K562 (cell line): ENCODE data around the gene ENTR1. TPM values are rescaled to one million over a fixed set of nuclear protein-coding genes. Genes with fewer than 3 reads are reported as not detected.
A peak's percentile ranks its signal among the peaks of the same experiment; 100 is the strongest.

Experiments
- CBX3 ChIP-seq, 2 experiments: IDR thresholded peaks; 1 replicate in 1 of 2; 2 replicates in 1 of 2; pipeline ENCODE4 v1.6.1; 2012; ENCODE audit warnings: inconsistent platforms in 2 of 2, low read length in 2 of 2, borderline replicate concordance in 1 of 2, control low read depth in 1 of 2
- E2F8 ChIP-seq: fragments of 450-650 bp; IDR thresholded peaks from 2 replicates; pipeline ENCODE4 v1.7.1; 2018; ENCODE audit warnings: mild to moderate bottlenecking, low read depth; ENCODE audit not compliant: partially characterized antibody
- GATAD2A ChIP-seq: fragments of 450-650 bp; IDR thresholded peaks from 2 replicates; pipeline ENCODE4 v1.6.1; 2017
- HINFP ChIP-seq: fragments of 450-650 bp; conservative IDR thresholded peaks from 2 replicates; pipeline ENCODE4 v1.6.1; 2016; ENCODE audit warnings: missing genetic modification characterization, low read depth, mild to moderate bottlenecking, control low read depth, missing compliant biosample characterization
- HMGN3 ChIP-seq: IDR thresholded peaks from 2 replicates; pipeline ENCODE4 v1.6.1; 2011; ENCODE audit warnings: borderline replicate concordance, low read depth, mild to moderate bottlenecking, mixed read lengths, low read length; ENCODE audit not compliant: insufficient read length; ENCODE audit errors: extremely low read depth
- ILF3 ChIP-seq: fragments of 450-650 bp; IDR thresholded peaks from 2 replicates; pipeline ENCODE4 v1.6.1; 2018; ENCODE audit warnings: antibody characterized with exemption, mild to moderate bottlenecking, moderate library complexity, borderline replicate concordance
- KLF13 ChIP-seq: fragments of 450-650 bp; IDR thresholded peaks from 2 replicates; pipeline ENCODE4 v1.6.1; 2016; ENCODE audit warnings: missing genetic modification characterization, low read depth, mild to moderate bottlenecking, missing compliant biosample characterization, moderate library complexity, borderline replicate concordance
- MLX ChIP-seq, 2 experiments: fragments of 450-650 bp in 1 of 2; sonication (generic) in 1 of 2; formaldehyde crosslinking; conservative IDR thresholded peaks; 2 replicates each; pipeline versions ENCODE4 v1.4.0 to v1.8.1; 2020 to 2022; ENCODE audit warnings: mild to moderate bottlenecking in 1 of 2, missing genetic modification reagents in 1 of 2
- SMAD1 ChIP-seq: fragments of 150-350 bp; IDR thresholded peaks from 2 replicates; pipeline ENCODE4 v1.6.1; 2014; ENCODE audit warnings: low read length, low read depth; ENCODE audit not compliant: partially characterized antibody
- TEAD2 ChIP-seq: fragments of 450-650 bp; IDR thresholded peaks from 2 replicates; pipeline ENCODE4 v1.6.1; 2016; ENCODE audit warnings: missing genetic modification characterization, control low read depth, missing compliant biosample characterization
- THAP7 ChIP-seq: fragments of 250-450 bp; sonication (Bioruptor Pico); IDR thresholded peaks from 2 replicates; pipeline ENCODE4 v1.5.0; 2021
- UBTF ChIP-seq, 2 experiments: IDR thresholded peaks; 2 replicates each; pipeline ENCODE4 v1.6.1; 2012; ENCODE audit warnings: improper control_type of control experiment in 2 of 2, low read depth in 2 of 2, low read length in 2 of 2, borderline replicate concordance in 1 of 2
- YY1 ChIP-seq, 3 experiments: IDR thresholded peaks; 2 replicates each; pipeline ENCODE4 v1.6.1; 2011; ENCODE audit warnings: low read length in 2 of 3, mild to moderate bottlenecking in 2 of 3, moderate library complexity in 2 of 3, borderline replicate concordance in 1 of 3, control low read depth in 1 of 3, low read depth in 1 of 3; ENCODE audit not compliant: insufficient read depth in 3 of 3, insufficient replicate concordance in 2 of 3, control insufficient read depth in 1 of 3, insufficient read length in 1 of 3; ENCODE audit errors: extremely low read depth in 1 of 3
- polyA plus RNA-seq, 8 experiments: library from polyadenylated mRNA; depleted of rRNA in 4 of 8; stranded (reverse) in 5 of 8; unstranded in 3 of 8; fragments of >200 nt; fragmentation: Nextera tagmentation in 2 of 8; fragmentation: Illumina TruSeq in 1 of 8; extraction: Ambion mirVana in 2 of 8; extraction: Trizol in 1 of 8; gene quantifications; 2 replicates each; pipeline versions ENCODE4 v1.2.1 to v1.2.3, GENCODE V29; 2011 to 2014; ENCODE audit warnings: inconsistent platforms in 1 of 8, missing spikeins in 1 of 8
- total RNA-seq, 7 experiments: library from RNA; depleted of rRNA in 6 of 7; stranded (reverse); fragments of >200 nt in 6 of 7; fragmentation: Illumina TruSeq in 2 of 7; extraction: Trizol in 2 of 7; gene quantifications; 2 replicates each; pipeline versions ENCODE4 v1.2.1 to v1.2.3, GENCODE V29; 2011 to 2021; ENCODE audit warnings: low replicate concordance in 1 of 7

Gene ENTR1
- total and polyA plus RNA-seq, 9 of the 15 experiments (the other 6 are each of a cell fraction or from before 2014, with no cell fraction given), result 6.7 to 106 (median 72.6) TPM

- TF ChIP-seq UBTF (IDR thresholded peaks at IDR 0.05; ENCODE audit: borderline replicate concordance in 1 of 2, low read depth in 2 of 2, low read length in 2 of 2) (peak in 1 of 2 experiments; percentile 54; a peak in 1 of 4 replicates), MLX (CRISPR knock-in tag; conservative IDR thresholded peaks at IDR 0.05) (0 out of 4 replicates have a peak, but pooled peaks of 1 of the 2 experiments have one; percentile 76), THAP7 (peak; percentile 93), HINFP (tag) (no peak), ILF3 (0 out of 2 replicates have a peak, but pooled peaks have one; percentile 13), GATAD2A (peak; percentile 28; the same call in 1 of the 2 replicates), YY1 (IDR thresholded peaks at IDR 0.05; ENCODE audit: borderline replicate concordance in 1 of 3, control insufficient read depth in 1 of 3, extremely low read depth in 1 of 3, insufficient read depth in 3 of 3, insufficient read length in 1 of 3, insufficient replicate concordance in 2 of 3, low read depth in 1 of 3, low read length in 2 of 3) (peak; percentile 97 to 100 (median 98)), TEAD2 (tag) (no peak), SMAD1 (peak; percentile 43), E2F8 (peak; percentile 98), KLF13 (tag) (0 out of 2 replicates have a peak, but pooled peaks have one; percentile 63), CBX3 (IDR thresholded peaks at IDR 0.05; ENCODE audit: borderline replicate concordance in 1 of 2, low read length in 2 of 2) (peak in 1 of 2 experiments; percentile 95; a peak in 2 of 3 replicates), HMGN3 (peak; percentile 94)
These were observed 47.1 kb downstream of the ENTR1 start, which contains the start of gene DNLZ (continued) for GRCh38 chr9:136363106-136363948.
